ENCODE data around the gene ZNF226.

GRCh38 chr19:44156475-44156874, 8.4 kb upstream of the ZNF226 start:
- no peak for TF ChIP-seq POLR2A (IDR thresholded peaks at IDR 0.05)
- TF ChIP-seq CTCF (IDR thresholded peaks at IDR 0.05) = no peak
